ENCODE data around the gene ZNF816. TPM values are rescaled to one million over a fixed set of nuclear protein-coding genes. Genes with fewer than 3 reads are reported as not detected.
A peak's percentile ranks its signal among the peaks of the same experiment; 100 is the strongest.

ZNF816 gene
- total RNA-seq, 1 experiment from 2014 or later, result 8.9 TPM

GRCh38 chr19:52990759-52991418, 28.2 kb upstream of the ZNF816 start:
- H3K4me2 ChIP-seq (ENCODE audit: low read length), result peak overlapping the region; percentile 9; the same call in 1 of the 2 replicates
- H3K4me3 ChIP-seq (replicated peaks in 1 of 2; ENCODE audit: low read depth in 1 of 2, low read length in 2 of 2), result no peak overlapping the region
- H3K9me2 ChIP-seq (ENCODE audit: insufficient read depth), result no peaks in the 10 kb centered on the region
- no peak overlapping the region for H3K27ac ChIP-seq (ENCODE audit: low read depth, low read length)
- no peak for ATAC-seq
- peaks cover 4 to 17% of the 10 kb centered on the region in 2 experiments; a peak in 2 of 4 replicates for H3K9me3 ChIP-seq (ENCODE audit: control insufficient read depth in 1 of 2, insufficient read depth in 1 of 2, low read depth in 1 of 2, low read length in 2 of 2)
- TF ChIP-seq REST (IDR thresholded peaks at IDR 0.05; ENCODE audit: low read depth), result no peak
- no peak for TF ChIP-seq CEBPB (IDR thresholded peaks at IDR 0.05; ENCODE audit: low read depth)
- TF ChIP-seq FOSL1 (IDR thresholded peaks at IDR 0.05; ENCODE audit: low read depth), result no peak
- TF ChIP-seq POLR2A (IDR thresholded peaks at IDR 0.05; ENCODE audit: borderline replicate concordance, extremely low read depth, insufficient read depth, insufficient read length), result no peak
- TF ChIP-seq RAD21 (IDR thresholded peaks at IDR 0.05; ENCODE audit: low read depth), result no peak
- TF ChIP-seq YY1 (IDR thresholded peaks at IDR 0.05; ENCODE audit: extremely low read depth, insufficient replicate concordance, low read depth, low read length), result no peak
- TF ChIP-seq EZH2 (IDR thresholded peaks at IDR 0.05), result no peak
- TF ChIP-seq ZNF274 (IDR thresholded peaks at IDR 0.05; ENCODE audit: low read depth, low read length), result no peak
- TF ChIP-seq JUND (IDR thresholded peaks at IDR 0.05), result no peak
- TF ChIP-seq ZBTB33 (IDR thresholded peaks at IDR 0.05; ENCODE audit: extremely low read depth, insufficient replicate concordance, low read length), result no peak
- no peak for TF ChIP-seq SP1 (IDR thresholded peaks at IDR 0.05; ENCODE audit: low read depth)
- no peak for TF ChIP-seq POLR2AphosphoS5 (IDR thresholded peaks at IDR 0.05; ENCODE audit: low read depth, low read length)
- TF ChIP-seq CBX3 (IDR thresholded peaks at IDR 0.05; ENCODE audit: low read depth), result no peak
- no peaks in the 10 kb centered on the region for H3K36me3 ChIP-seq (ENCODE audit: control insufficient read depth in 1 of 2, insufficient read depth in 2 of 2, low read length in 2 of 2)
- no peaks in the 10 kb centered on the region for H3K27me3 ChIP-seq (ENCODE audit: insufficient read depth, low read length)
- ChIA-PET RAD21 (ENCODE audit: low non-redundant PET in 1 of 2, low total read pairs in 2 of 2, uncharacterized antibody in 2 of 2, unreplicated experiment in 2 of 2) (no interaction called here), POLR2A (no interaction called here), CTCF (no interaction called here)
- H2AFZ ChIP-seq (ENCODE audit: low read depth, low read length, poor library complexity, severe bottlenecking), result no peak overlapping the region
- intact Hi-C loops (cut with micrococcal nuclease), result no loop called here
- no peak for DNase-seq (ENCODE audit: low read depth, low spot score)
- no peaks in the 10 kb centered on the region for H3K79me2 ChIP-seq (ENCODE audit: insufficient read depth, low read length)
- H3K9ac ChIP-seq (ENCODE audit: low read length), result no peak overlapping the region
- BruUV-seq (replicated peaks), result no TSS peak
- H4K20me1 ChIP-seq (ENCODE audit: insufficient read depth), result no peaks in the 10 kb centered on the region
- peaks cover 0 to 17% of the 10 kb centered on the region in 2 experiments; a peak in 2 of 4 replicates for H3K4me1 ChIP-seq (ENCODE audit: control insufficient read depth in 1 of 2, insufficient read depth in 2 of 2, low read length in 2 of 2)

All from HCT116 (cell line).